Measurements from ENCODE around the gene TULP1. TPM values are rescaled to one million over a fixed set of nuclear protein-coding genes. Genes with fewer than 3 reads are reported as not detected.

The TULP1 gene
- total RNA-seq, 1 experiment from 2014 or later: not detected

DNA sequence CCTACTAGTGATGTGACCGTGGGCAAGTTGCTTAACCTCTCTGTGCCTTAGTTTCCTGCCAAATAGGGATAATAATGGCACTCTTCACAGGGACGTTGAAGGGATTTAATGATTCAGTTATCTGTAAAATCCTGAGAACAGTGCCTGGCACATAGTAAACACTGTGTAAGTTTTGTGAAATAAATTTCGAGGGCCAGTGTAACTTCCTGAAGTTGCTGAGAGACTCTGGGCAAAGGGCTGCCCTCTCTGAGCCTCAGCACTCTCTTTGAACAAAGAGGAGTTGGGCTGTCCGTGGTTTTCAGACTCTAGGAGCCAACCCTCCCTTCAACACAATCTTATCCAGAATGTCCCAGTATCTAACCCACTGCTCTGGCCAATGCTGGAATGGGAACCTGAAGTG, 13.3 kb downstream of the TULP1 start:
- ChIA-PET POLR2A (no interaction called here), CTCF (no interaction called here)

GRCh38 chr6:35498422-35499067, 14.2 kb downstream of the TULP1 start:
- H3K27ac Mint-ChIP-seq (ENCODE audit: low read depth, unreplicated experiment): no peak overlapping the region
- peak overlapping the region; percentile 68 for H3K4me3 Mint-ChIP-seq (ENCODE audit: unreplicated experiment)
- BruUV-seq (replicated peaks): no TSS peak
- CTCF ChIA-PET: interaction anchor here (1.3 to 1.4 kb wide), 2 partner anchors 31 to 238 kb away, joined by 3 to 4 read pairs; partner anchors contain the start of genes ARMC12 and RPL10A
- H3K27me3 Mint-ChIP-seq (ENCODE audit: insufficient read depth, unreplicated experiment): no peaks in the 10 kb centered on the region
- no peaks in the 10 kb centered on the region for H3K36me3 Mint-ChIP-seq (ENCODE audit: insufficient read depth, unreplicated experiment)
- H3K9me3 Mint-ChIP-seq (ENCODE audit: unreplicated experiment): no peaks in the 10 kb centered on the region
- peaks cover 12% of the 10 kb centered on the region for H3K4me1 Mint-ChIP-seq (ENCODE audit: insufficient read depth, unreplicated experiment)
- intact Hi-C loops (cut with micrococcal nuclease): no loop called here
- TF ChIP-seq, protein P1, sequence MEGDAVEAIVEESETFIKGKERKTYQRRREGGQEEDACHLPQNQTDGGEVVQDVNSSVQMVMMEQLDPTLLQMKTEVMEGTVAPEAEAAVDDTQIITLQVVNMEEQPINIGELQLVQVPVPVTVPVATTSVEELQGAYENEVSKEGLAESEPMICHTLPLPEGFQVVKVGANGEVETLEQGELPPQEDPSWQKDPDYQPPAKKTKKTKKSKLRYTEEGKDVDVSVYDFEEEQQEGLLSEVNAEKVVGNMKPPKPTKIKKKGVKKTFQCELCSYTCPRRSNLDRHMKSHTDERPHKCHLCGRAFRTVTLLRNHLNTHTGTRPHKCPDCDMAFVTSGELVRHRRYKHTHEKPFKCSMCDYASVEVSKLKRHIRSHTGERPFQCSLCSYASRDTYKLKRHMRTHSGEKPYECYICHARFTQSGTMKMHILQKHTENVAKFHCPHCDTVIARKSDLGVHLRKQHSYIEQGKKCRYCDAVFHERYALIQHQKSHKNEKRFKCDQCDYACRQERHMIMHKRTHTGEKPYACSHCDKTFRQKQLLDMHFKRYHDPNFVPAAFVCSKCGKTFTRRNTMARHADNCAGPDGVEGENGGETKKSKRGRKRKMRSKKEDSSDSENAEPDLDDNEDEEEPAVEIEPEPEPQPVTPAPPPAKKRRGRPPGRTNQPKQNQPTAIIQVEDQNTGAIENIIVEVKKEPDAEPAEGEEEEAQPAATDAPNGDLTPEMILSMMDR (IDR thresholded peaks at IDR 0.05; ENCODE audit: unreplicated experiment): no peak
- POLR2A ChIA-PET: interaction anchor here (0.7 to 4.7 kb wide), 7 partner anchors 12 to 199 kb away, joined by 4 to 45 read pairs (median 9); partner anchors contain the start of genes FANCE and RPL10A
- DNase-seq (ENCODE audit: unreplicated experiment): no peak

More for the DNA sequence above, 13.3 kb downstream of the TULP1 start:
- intact Hi-C loops (cut with micrococcal nuclease): no loop called here
- no peaks in the 10 kb centered on the region for H3K36me3 Mint-ChIP-seq (ENCODE audit: insufficient read depth, unreplicated experiment)
- no peak for DNase-seq (ENCODE audit: unreplicated experiment)
- BruUV-seq (replicated peaks): no TSS peak
- H3K27me3 Mint-ChIP-seq (ENCODE audit: insufficient read depth, unreplicated experiment): no peaks in the 10 kb centered on the region
- no peaks in the 10 kb centered on the region for H3K9me3 Mint-ChIP-seq (ENCODE audit: unreplicated experiment)
- no peak overlapping the region for H3K27ac Mint-ChIP-seq (ENCODE audit: low read depth, unreplicated experiment)
- TF ChIP-seq, protein P1 (IDR thresholded peaks at IDR 0.05; ENCODE audit: unreplicated experiment): no peak
- H3K4me1 Mint-ChIP-seq (ENCODE audit: insufficient read depth, unreplicated experiment): peaks cover 6% of the 10 kb centered on the region
- H3K4me3 Mint-ChIP-seq (ENCODE audit: unreplicated experiment): no peak overlapping the region

GRCh38 chr6:35497571-35498421, 14.9 kb downstream of the TULP1 start:
- Mint-ChIP-seq H3K9me3 (ENCODE audit: unreplicated experiment) (no peaks in the 10 kb centered on the region), H3K4me1 (ENCODE audit: insufficient read depth, unreplicated experiment) (peaks cover 13% of the 10 kb centered on the region), H3K27me3 (ENCODE audit: insufficient read depth, unreplicated experiment) (no peaks in the 10 kb centered on the region), H3K36me3 (ENCODE audit: insufficient read depth, unreplicated experiment) (no peaks in the 10 kb centered on the region), H3K4me3 (ENCODE audit: unreplicated experiment) (peak overlapping the region; percentile 68), H3K27ac (ENCODE audit: low read depth, unreplicated experiment) (no peak overlapping the region)
- peak; percentile 55 for DNase-seq (ENCODE audit: unreplicated experiment)
- intact Hi-C loops (cut with micrococcal nuclease): no loop called here
- POLR2A ChIA-PET: interaction anchor here (0.5 to 4.7 kb wide), 9 partner anchors 11 to 156 kb away, joined by 3 to 45 read pairs (median 5); partner anchors contain the start of genes FANCE, PPARD and RPL10A
- TF ChIP-seq, protein P1 (IDR thresholded peaks at IDR 0.05; ENCODE audit: unreplicated experiment): no peak
- CTCF ChIA-PET: interaction anchor here (1.3 to 1.4 kb wide), 2 partner anchors 30 to 239 kb away, joined by 3 to 4 read pairs; partner anchors contain the start of genes ARMC12 and RPL10A
- BruUV-seq (replicated peaks): TSS peak; percentile 51
